HG03159 (cell line): ENCODE data around the gene EFCC1.
A peak's percentile ranks its signal among the peaks of the same experiment; 100 is the strongest.

Experiments
- ATAC-seq: cut with Tn5 transposase; IDR thresholded peaks from one replicate; pipeline ENCODE4 v1.9.1; 2021; ENCODE audit warnings: mild to moderate bottlenecking, moderate library complexity; ENCODE audit not compliant: unreplicated experiment

The EFCC1 gene, protein sequence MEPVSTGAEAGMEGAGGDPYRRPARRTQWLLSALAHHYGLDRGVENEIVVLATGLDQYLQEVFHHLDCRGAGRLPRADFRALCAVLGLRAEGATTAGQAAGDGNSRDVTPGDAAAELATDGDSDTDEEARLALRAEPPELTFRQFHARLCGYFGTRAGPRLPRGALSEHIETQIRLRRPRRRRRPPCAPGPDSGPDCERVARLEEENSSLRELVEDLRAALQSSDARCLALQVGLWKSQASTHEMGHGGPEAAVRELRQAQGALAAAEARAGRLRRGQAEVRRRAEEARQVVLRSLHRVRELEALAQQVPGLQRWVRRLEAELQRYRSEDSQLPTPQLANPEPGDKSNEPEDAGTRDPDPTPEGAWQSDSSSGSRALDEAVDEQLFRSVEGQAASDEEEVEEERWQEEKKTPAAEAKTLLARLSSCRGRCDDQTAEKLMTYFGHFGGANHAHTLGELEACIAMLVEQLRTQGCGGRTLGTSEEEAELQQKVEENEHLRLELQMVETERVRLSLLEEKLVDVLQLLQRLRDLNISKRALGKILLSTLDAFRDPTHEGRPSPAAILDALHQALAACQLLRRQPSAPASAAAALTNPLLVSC

DNA sequence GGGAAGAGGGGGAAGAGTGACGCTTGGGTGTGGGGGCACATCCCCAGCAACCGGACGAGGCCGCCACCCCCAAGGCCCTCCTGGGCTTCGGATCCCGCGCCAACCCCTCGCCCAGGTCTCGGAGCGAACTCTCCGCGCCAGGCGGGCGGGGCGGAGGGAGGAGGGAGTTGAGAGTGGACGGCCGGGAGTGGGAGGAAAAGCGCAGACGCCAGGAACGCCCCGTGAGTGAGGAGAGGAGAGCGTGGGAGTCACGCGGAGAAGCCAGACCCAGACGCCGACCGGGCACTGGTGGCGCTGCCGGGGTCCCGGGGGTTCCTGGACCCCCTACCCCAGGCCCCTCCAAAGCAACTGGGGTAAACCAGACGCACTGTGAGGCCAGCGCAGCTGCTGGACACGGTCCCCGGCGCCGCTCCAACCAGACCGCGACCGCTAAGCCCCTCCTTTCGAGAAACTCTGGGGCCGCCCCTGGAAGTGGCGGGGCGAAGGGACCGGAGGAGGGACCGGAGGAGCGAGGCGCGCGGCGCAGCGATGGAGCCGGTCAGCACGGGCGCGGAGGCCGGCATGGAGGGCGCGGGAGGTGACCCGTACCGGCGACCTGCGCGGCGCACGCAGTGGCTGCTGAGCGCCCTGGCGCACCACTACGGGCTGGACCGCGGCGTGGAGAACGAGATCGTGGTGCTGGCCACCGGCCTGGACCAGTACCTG, at the start of gene EFCC1:
Gene EFCC1 (plus strand): TSS at position 204 of the 705 bp plus-strand sequence. CDS start 325 bp downstream, at position 529.
- no peak for ATAC-seq

DNA sequence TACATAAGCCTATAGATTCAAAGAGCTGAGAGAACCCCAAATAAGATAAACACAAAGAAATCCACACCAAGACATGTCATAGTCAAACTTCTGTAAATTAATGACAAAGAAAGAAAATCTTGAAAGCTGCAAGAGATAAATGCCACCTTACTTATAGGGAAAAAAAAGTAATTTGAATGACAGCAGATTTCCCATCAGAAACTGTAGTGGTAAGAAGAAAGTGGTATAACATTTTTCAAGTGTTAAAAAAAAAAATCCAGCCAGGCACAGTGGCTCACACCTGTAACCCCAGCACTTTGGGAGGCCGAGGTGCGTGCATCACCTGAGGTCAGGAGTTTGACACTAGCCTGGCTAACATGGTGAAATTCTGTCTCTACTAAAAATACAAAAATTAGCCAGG, 44.7 kb upstream of the EFCC1 start:
- no peak for ATAC-seq

DNA sequence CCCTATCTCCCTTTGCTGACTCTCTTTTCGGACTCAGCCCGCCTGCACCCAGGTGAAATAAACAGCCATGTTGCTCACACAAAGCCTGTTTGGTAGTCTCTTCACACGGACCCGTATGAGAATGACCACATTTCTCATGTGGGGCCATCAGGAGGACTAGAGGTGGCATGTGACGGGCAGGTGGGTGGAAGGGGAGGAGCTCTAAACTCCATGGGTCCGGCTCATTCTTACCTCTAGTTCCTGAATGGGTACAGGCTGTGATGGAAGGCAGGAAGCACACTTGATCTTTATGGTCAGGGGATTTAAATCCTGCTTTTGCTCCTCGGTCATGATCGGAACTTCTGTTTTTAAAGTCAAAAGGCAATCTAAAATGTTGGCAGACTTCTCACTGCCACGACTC, 35.8 kb upstream of the EFCC1 start:
- ATAC-seq = no peak

DNA sequence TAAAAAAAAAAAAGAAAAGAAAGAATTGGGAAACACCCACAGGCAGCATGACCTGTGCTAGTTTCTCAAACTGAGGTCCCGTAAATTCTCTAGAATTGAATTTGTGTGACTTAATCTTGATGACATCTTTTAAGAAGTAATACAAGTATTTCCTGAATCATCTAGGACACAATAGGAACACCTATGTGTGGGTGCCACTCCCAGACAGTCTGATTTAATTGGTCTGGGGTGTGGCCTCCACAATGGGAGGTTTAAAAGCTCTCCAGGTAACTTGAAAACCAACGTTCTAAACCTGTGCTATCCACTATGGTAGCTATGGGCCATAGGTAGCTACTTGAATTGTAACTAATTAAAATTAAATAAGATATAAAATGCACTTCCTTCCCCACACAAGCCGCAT, 35.3 kb upstream of the EFCC1 start:
- no peak for ATAC-seq

DNA sequence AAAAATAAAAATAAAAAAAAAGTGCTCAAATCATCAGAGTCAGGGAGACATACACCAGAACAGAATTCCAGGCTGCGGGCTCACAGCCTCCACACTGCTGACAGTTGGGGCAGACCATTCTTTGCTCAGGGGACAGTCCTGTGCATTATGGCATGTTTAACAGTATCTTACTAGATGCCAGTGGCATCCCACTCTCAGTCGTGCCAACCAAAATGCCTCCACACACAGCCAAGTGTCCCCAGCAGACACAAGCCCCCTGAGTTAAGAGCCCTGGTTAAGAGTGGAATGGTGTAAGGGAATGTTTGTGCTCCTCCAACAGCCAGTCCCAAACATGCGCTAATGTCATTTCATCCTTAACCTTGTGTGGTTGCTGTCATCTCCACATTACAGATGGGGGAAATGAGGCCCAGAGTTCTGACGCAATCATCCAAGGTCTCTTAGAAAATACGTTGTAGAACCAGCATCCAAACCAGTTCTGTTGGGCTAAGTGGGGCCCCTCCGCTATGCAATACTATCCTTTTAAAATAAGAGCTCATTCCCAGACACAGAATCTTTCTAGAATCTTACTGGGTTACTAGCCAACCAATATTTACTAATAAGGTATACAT, 33.3 kb upstream of the EFCC1 start:
- ATAC-seq = no peak

DNA sequence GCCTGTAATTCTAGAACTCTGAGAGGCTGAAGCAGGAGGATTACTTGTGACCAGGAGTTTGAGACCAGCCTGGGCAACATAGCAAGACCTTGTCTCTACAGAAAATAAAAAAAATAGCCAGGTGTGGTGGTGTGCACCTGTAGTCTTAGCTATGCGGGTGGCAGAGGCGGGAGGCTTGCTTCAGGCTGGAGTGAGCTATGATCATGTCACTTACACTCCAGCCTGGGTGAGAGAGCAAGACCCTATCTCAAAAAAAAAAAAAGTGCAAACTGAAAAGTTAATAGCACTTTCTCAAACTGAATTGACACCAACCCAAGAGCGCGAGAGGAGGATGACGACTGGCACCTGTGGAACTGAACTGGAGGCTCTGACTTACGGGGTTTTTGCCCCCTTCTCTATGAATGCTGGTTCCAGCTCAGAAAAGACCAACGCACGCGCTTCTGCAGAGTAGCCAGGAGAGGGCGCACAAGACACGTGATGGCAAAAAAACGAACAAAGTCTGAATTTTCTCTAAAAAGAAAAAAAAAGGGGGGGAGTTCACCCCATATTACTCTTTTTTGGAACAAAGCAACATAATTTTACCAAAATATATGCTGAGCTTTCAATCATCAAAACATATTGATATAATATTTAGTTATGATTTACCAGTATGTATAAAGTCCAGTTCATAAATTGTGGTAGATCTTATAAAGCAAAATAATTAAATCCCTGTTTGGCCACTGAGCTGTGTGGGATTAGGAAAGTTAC, 30.9 kb upstream of the EFCC1 start:
- ATAC-seq = no peak

DNA sequence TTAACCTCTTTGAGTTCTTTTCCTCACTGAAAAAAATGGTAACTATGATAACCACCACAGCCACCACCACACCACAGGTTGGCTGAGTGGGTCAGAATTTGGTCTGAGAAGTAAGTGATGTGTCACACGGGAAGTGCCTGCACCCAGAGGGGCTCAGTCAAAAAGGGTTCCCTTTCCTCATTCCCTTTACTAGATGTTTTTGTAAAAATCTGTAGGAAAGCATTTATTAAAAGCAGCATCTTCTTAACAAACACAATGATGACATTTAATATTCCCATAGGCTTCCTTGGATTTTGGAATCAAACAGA, 30.4 kb upstream of the EFCC1 start:
- no peak for ATAC-seq

DNA sequence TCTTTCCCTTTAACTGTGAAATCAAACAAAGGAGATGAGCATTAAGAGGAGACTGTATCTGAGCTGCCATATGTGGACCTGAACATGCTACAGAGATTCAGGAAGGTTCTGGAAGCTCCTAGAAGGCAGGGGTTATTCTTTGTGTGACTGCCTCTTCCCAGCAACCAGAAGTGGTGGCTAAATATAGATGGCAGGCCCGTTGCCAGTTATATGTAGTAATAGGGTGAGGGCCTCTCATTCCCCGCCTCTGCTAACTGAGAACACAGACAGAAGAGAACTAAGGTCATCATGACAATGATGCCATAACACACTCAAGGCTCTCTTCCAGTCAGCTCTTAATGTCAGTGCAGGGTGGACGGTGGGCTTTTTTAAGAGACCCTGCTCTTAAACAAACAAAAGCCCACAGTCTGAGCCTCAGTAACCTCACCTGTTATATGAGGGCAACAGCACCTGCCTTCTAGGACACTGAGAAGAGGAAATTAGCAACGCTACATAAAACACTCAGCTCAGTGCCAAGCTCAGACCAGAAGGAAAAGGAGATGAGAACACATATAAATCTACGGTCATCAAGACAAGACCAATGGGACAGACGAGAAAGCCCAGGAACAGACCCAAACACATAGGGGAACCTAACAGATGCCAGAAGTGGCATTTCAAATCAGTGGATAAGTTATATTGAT, 29.5 kb upstream of the EFCC1 start:
- no peak for ATAC-seq

DNA sequence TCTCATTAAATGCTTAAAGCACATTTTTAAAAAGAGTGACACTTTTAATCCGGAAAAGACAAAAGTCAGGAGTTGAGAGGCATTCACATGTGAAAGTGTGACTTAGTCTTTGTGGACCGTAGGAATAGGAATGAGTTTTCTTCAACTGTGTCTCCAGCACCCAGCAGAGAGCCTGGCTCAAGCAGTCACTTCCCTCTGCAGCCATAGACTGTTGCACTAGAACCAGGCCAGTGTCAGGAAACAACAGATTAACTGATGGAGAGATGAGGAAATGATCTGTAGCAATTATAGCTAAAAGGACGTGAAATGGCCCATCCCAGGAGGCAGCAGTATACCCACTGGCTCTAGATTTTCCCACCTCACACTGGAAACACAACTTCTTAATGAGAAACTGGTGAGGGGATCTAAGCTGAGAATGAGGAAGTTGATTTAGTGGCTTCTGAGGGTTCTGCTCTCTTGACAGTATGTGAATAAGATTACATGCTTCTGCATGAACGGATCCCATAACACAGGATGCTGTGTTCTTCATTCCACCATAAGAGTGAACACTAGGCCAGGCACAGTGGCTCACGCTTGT, 27.0 kb upstream of the EFCC1 start:
- ATAC-seq = no peak

DNA sequence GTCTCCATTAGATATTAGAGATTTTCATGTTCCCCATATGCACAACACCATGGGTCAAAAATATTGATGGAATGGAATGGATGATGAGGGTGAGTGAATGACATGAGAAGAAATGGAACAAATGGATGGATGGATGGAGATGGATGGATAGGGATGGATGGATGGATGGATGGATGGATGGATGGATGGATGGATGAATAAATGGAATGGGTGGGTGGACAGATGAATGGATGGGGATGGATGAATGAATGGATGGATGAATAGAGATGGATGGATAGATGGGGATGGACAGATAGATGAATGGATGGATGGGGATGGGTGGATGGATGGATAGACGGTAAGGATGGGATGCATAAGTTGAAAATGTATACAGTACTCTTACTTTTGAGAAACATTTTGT, 25.8 kb upstream of the EFCC1 start:
- no peak for ATAC-seq

DNA sequence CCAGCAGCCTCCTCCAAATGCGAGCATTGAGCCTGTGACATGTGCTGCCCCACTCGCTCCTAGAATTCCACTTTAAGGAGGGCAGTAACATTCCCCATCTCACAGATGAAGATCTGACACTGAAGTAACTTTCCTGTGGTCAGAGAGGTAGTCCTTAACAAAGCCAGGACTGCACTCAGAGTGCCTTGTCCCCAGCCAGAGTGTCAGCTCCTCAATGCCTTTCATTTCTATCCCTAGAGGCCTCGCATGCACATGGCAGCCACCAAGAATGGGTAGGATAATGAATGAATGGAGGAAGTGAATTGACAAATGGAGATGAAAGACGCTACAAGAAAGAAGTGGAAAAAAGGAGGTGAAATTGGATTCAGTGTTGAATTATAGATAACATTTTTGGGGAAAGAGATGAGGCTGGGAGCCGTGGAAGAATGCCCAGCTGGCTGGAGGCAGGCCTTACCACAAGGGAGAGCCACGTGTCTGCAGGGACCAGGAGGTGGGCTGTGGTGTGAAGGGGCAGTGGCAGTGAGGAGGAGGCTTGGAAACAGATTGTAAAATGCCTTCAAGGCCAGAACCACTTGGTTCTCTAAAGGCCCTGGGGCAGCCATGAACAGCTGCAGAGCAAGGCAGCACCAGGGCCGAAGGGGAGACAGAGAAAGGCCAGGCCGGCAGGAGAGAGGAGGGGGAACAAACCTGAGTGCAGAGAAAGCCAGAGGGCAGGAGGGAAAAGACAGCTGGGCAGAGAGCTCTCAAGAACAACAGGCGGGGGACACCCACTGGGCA, 17.6 kb upstream of the EFCC1 start:
- no peak for ATAC-seq

DNA sequence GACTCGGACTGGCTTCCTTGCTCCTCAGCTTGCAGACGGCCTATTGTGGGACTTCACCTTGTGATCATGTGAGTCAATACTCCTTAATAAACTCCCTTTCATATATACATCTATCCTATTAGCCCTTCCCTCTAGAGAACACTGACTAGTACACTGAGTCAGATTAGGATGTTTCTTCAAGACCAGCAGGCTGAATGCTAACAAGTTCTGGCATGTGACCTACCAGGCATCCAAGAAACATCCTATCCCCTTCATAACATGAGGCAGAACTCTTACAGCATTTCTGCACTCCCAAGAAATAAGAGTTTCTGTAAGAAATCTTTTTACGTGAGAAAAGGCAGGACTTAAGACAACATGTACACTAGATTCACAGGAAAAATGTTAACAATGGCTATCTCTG, 16.5 kb upstream of the EFCC1 start:
- no peak for ATAC-seq

DNA sequence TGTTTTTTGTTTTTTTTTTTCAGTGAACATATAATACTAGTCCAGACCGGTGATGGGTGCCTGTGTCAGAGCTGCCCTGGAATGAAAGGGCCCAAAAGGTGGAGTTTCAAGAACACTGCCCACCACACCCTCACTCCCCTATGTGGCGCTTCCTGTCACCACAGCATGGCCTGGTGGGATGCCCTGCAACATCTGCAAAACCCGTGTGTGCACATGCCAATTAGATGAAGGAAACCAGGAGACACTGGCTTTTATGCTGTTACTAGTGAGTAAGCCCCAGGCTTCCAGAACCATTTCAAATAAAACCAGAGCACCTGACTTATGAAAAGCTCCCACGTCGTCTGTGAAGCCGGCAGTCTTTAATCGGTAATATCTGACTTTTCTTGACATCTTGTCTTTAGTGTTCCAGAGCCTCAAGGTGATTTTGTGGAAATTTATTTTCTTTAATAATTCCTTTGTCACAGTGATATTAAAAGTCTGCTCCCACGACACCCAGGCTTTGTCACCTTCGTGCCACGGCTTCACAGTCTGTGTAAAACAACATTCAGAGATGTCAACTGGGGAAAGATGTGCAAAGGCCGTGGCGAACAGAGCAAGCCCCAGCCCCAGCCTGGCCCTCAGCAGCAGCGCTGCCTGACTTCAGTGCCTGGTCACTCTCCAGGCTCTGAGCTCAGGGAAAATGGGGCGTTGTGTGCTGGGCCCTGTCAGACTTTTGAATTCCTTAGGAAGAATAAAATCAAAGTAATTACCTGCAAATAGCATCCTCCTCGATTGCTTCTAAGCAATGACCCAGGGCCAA, 13.6 kb upstream of the EFCC1 start:
- no peak for ATAC-seq

DNA sequence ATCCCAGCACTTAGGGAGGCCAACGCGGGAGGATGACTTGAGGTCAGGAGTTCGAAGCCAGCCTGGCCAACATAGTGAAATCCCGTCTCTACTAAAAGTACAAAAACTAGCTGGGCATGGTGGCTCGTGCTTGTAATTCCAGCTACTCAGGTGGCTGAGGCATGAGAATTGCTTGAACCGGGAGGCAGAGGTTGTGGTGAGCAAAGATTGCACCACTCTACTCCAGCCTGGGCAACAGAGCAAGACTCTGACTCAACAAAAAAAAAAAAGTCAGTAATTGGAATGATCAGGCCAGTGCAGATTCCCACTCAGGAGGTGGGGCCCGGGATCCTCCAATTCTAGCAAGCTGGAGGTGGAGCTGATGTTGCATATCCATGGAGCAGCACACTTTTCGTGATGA, 12.8 kb upstream of the EFCC1 start:
- ATAC-seq = no peak

DNA sequence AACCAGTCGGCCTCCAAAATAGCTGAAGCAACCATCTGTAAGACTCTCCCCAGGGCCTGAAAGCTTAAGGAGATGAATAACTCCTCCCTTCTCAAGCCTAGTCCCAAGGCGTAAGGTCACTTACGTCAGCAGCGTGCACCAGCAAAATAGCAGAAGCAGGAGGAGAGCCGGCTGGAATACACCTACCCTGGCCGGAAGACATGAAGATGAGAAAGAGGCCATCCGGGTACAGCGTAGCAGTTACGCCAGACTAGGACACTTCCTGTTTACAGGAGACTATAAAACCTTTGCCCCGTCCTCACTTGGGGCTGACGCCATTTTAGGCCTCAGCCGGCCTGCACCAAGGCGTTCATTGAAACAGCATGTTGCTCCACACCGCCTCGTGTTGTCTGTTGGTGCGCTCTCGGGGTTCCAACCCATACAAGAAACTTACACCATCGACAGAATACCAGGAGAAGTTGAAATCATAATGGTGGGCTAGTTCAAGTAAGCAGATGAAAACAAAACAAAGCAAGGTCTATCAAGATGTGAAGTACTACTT, 9.7 kb upstream of the EFCC1 start:
- ATAC-seq = no peak

DNA sequence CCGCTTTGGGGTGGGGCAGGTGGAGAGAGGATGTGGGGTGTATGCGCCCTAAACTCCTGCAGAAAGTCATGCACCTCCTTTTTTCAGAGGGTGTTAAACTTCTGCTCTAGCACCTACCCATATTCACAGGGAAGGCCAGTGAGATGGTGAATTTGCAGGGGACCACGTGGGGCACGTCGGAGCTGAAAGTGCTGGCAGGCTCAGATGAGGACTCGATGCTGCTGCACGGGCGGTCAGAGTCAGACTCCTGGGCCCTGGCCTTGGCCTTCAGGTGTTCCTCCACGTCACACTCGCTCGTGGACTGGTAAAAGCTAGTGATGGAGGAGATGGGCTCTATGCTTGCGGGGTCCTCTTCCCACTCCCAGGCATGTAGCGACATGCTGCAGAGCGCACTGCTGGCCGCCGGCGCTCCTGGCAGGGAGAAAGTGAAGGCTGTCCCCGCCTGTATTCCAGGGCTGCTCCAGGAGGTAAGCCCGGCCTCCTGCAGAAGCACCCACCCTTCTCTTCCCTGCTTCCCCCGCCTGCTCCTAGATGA, 8.1 kb upstream of the EFCC1 start:
- no peak for ATAC-seq

DNA sequence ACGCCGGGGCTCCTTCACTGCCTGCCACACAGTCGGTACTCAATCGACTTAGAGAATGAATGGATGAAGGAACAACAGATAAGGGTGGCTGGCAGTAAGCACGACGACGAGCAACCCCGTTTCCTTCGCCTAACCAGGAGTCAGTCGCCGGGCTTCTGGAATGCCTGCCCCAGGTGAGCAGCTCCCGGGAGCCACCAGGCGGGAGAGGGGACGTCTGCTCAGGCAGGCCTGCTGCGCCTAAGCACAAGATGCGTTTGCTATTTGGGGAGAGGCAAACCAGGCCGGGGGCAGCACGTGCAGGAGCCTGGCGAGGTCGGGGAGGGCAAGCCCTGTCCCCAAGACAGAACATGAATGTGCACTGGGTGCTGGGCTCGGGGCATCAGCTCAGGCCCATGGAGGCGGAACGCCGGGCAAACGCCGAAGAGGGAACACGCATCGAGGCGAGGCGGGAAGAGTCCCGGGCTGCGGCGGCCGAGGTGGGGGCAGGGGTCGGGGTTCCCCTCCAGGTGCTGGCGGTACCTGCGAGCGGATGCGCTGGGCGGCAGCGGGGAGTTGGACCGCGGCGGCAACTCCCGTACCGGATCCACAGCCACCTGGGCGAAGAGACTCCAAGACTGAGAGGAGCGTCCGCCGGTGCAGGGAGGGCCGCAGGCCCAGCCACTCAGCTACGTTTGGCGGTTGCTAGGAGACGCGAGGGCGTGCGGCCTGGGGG, 7.5 kb upstream of the EFCC1 start, which contains the start of gene CFAP92:
Gene CFAP92 (minus strand): TSS at position 616 of the 712 bp plus-strand sequence. CDS start 772 bp downstream, outside the sequence.
- ATAC-seq = peak; percentile 93
